Subcutaneous abdominal adipose tissue (tissue), 5 donors: Measurements from ENCODE around the gene PCBP2.
"Not testable (repeated sequence)": the region's sequence is repeated elsewhere in the genome, so short reads cannot be mapped to it uniquely, and the experiment has no call there.

Source experiments
- H3K27ac ChIP-seq: one replicate; pipeline ENCODE4 v1.7.0; 2013; ENCODE audit warnings: low read depth, mild to moderate bottlenecking, inconsistent platforms, low read length, moderate library complexity
- H3K27me3 ChIP-seq, 5 donors: one replicate each; pipeline ENCODE4 v1.7.0; 2013; ENCODE audit warnings: low read length in 5 of 5, inconsistent platforms in 1 of 5; ENCODE audit not compliant: control insufficient read depth in 5 of 5, insufficient read depth in 4 of 5
- H3K36me3 ChIP-seq, 5 donors: one replicate each; pipeline ENCODE4 v1.7.0; 2013; ENCODE audit warnings: low read length in 5 of 5; ENCODE audit not compliant: control insufficient read depth in 5 of 5, insufficient read depth in 5 of 5
- H3K4me1 ChIP-seq, 5 donors: one replicate each; pipeline ENCODE4 v1.7.0; 2013; ENCODE audit warnings: low read length in 5 of 5, mild to moderate bottlenecking in 3 of 5, moderate library complexity in 1 of 5; ENCODE audit not compliant: control insufficient read depth in 5 of 5, insufficient read depth in 5 of 5
- H3K4me3 ChIP-seq, 5 donors: one replicate each; pipeline ENCODE4 v1.7.0; 2013; ENCODE audit warnings: low read length in 5 of 5, low read depth in 1 of 5
- H3K9ac ChIP-seq, 5 donors: one replicate each; pipeline ENCODE4 v1.7.0; 2013; ENCODE audit warnings: low read length in 5 of 5, mild to moderate bottlenecking in 4 of 5, moderate library complexity in 3 of 5
- H3K9me3 ChIP-seq, 5 donors: one replicate each; pipeline ENCODE4 v1.7.0; 2013; ENCODE audit warnings: low read length in 5 of 5; ENCODE audit not compliant: control insufficient read depth in 5 of 5
- donor health status: healthy.
- donor health status: healthy.
- donor health status: healthy.
- donor health status: healthy.
- donor health status: healthy.

PCBP2 gene

DNA sequence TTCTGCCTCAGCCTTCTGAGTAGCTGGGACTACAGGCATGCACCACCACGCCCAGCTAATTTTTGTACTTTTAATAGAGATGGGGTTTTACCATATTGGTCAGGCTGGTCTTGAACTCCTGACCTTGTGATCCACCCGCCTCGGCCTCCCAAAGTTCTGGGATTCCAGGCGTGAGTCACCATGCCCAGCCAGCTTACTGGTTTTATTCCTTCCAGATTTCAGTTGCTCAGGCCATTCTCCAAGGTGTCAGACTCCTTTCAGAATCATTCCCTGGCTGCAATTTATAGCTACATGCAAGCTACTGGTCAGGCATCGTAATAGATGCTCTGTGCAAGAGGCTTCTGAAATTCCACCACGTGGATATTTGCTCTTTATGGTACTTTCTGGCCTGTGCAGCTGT is 29.6 kb downstream of the PCBP2 start:
- not testable (repeated sequence) for H3K4me3 ChIP-seq, H3K27me3 ChIP-seq, H3K9me3 ChIP-seq, H3K9ac ChIP-seq, H3K4me1 ChIP-seq, H3K27ac ChIP-seq
- peaks cover 22 to 93% (median 85%) of the 10 kb centered on the region in 5 donors for H3K36me3 ChIP-seq

DNA sequence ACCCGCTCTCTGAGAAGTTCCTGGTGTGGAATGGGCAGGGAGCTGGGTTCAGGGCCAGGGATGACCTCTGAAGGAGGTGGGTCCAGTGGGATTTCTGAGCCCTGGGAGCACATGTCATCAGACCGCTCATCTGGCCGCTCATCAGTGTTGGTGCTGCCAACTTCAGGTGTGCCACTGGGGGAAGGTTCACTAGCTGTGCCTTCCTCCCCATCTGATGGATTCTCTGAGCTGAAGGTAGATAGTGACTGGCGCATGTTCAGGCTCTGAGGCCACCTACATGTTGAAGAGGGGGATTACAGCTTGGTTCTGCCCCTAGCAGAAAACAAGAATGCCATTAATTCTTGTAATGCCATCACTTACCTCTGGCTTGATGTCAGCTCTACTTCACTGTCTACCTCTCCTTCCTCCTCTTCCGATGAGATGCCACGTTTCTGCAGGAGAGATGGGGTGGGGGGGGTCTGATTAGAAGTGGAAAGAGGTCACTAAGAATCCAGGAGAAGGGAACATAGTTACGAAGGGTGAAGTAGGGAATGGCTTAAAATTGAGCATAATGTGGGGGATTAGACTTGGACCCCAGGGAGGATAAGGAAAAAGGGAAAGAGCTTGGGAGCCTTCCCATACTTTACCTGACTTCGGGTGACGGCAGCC is 30.2 kb downstream of the PCBP2 start:
- Histone ChIP-seq H3K4me3 (no peak overlapping the region), H3K9ac (no peak overlapping the region), H3K9me3 (no peaks in the 10 kb centered on the region), H3K4me1 (no peaks in the 10 kb centered on the region), H3K27me3 (no peaks in the 10 kb centered on the region), H3K36me3 (peaks cover 19 to 93% (median 84%) of the 10 kb centered on the region in 5 donors), H3K27ac (no peak overlapping the region)

DNA sequence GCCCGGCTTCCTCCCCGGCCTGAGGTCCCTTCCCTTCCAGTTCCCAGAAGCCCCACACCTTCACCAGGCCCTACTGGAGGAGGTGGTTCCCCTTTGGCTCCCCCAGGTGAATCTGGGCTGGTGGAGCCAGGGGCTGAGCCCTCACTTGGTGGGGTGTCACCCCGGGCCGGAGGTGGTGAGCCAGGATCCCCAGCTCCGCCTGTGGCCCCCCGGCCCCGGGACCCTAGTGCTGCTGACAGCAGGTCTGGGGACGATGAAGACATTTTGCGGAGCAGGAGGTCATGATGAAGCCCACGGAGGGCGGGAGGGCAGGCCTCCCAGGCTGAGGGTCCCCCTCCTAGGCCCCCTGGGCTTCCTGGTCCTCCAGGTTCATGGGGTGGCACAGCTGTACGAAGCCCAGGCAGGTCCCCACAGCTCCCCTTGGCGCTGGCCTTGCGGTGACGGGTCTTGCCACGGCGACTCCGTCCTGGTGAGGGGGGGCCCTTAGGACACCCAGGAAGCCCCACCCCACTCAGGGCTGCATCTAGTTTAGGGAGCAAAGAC is 30.8 kb downstream of the PCBP2 start:
- Histone ChIP-seq H3K27ac (no peak overlapping the region), H3K36me3 (peaks cover 17 to 95% (median 85%) of the 10 kb centered on the region in 5 donors), H3K9ac (no peak overlapping the region), H3K9me3 (no peaks in the 10 kb centered on the region), H3K27me3 (no peaks in the 10 kb centered on the region), H3K4me1 (no peaks in the 10 kb centered on the region), H3K4me3 (no peak overlapping the region)

DNA sequence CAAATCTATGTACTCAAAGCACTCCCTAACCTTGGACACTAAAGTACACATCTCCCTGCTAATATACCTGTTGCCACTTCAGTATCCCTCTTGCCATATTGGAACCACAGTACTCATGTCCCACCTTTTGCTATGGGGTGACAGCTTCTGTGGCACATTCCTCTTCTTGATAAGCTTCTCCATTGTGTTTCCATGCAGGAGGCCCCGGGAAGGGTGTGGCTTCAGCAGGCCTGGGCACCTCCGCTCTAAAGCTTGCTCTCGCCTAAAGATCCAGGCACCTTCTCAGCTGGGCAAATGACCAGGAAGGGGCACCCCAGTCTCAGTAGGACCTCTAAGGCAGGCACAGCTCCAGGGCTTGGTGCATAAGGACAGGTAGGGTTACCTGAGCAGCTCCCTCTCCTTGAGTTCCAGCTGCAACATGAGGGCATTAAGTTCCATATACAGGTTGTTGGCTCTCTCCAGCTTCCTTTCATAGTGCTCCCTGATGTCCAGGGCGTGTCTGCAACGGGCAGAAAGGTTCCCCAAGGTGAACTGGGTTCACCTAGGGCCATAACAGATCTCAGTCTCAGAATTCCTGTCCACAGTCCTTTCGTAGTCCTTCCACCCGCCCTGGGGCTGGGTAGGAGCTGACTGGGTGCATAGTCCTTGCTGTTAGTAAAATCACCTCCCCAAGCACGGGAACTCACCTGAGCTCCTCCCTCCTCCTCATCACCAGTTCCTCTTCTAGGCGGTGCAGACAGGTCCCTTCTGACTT is 31.5 kb downstream of the PCBP2 start:
- Histone ChIP-seq H3K27ac (no peak overlapping the region), H3K4me3 (no peak overlapping the region), H3K9ac (no peak overlapping the region), H3K9me3 (no peaks in the 10 kb centered on the region), H3K4me1 (no peaks in the 10 kb centered on the region), H3K27me3 (no peaks in the 10 kb centered on the region), H3K36me3 (peaks cover 14 to 92% (median 81%) of the 10 kb centered on the region in 5 donors)

DNA sequence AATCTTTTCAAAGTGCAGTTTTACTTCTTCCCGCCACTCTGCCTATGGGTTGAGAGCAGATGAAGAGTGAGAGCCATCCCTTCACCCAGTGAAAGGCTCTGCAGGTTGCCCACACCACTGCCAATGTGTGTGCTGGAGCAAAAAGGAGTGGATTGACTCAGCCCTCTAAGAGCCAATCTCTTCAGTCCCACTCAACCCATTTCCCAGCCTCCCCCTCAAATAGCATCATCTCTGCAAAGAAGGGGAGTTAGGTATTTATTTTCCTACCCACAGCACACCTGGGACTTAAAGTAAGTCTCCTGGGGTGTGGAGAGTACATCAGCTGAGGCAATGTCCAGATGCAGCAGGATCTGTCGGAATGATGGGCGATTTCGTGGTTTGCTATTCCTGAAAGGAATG is 32.1 kb downstream of the PCBP2 start:
- Histone ChIP-seq H3K27me3 (no peaks in the 10 kb centered on the region), H3K36me3 (peaks cover 11 to 86% (median 75%) of the 10 kb centered on the region in 5 donors), H3K4me3 (no peak overlapping the region), H3K27ac (no peak overlapping the region), H3K9me3 (no peaks in the 10 kb centered on the region), H3K9ac (no peak overlapping the region), H3K4me1 (no peaks in the 10 kb centered on the region)

DNA sequence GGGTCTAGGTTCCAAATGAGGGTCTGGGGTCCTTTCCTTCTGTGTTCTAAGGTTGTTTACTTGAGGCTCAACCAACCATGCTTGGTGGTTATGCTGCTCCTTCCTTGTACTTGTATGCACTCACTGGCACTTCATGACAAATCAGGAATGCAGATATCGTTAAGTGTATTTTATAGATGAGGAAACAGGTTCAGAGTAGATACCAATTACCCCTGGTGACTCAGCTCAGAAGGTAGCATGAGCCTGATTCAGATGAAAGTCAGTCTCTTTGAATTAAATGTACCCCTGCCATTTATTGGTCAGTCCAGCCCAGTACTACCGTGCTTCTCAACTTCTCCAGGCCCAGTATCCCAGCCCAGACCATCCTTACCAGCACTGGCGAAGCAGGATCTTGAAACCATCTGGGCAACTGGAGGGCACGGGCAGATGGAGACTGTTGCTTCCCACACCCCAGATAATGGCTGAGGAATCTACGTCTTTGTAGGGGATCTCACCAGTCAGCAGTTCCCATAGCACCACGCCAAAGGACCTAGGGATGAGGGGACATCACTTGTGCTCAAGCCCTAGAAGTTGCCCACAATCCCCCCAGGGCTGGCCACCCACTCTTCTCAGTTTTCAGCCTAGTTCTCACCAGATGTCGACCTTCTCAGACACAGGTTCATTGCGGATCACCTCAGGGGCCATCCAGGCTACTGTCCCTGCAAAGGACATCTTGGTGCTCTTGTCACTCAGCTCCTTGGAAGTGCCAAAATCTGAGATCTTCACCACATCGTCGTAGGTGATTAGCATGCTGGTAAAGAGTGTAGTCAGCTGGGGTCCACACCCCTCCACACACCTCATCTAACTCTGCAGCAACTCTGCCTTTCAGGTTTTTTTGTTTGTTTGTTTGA is 33.0 kb downstream of the PCBP2 start:
- Histone ChIP-seq H3K27ac (no peak overlapping the region), H3K9ac (no peak overlapping the region), H3K27me3 (no peaks in the 10 kb centered on the region), H3K36me3 (peaks cover 4 to 77% (median 67%) of the 10 kb centered on the region in 5 donors), H3K9me3 (no peaks in the 10 kb centered on the region), H3K4me1 (no peaks in the 10 kb centered on the region), H3K4me3 (no peak overlapping the region)

DNA sequence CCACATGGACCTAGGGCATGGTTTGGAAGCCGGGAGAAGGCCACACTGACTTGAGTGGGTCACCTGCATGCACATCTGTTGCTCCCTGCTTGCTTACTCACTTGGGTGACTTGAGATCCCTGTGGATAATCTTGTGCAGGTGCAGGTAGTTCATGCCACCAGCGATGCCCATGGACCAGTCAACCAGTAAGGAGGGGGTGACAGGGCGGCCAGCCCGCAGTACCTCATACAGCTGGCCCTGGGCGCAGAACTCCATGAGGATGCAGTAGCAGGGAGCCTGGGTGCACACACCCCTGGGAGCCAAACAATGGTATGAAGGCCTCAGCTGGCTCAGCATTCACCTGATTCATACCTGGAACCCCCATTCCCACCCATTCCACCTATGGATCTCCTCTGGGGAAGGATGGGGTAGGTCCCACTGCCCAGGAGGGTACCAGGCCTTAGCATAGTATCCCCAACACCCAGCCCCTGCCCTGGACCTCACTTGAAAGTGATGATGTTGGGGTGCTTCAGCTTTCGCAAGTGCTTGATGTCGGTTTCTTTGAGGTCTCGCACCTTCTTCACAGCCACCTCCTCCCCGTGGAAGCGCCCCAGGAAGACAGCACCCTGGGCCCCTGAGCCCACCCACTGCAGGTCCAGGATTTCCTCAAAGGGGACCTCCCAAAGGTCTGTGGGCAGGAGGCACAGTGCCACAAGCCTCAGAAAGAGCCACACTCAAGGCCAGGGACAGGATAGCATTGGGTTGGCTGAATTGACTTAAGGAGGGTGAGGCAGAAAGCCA is 34.2 kb downstream of the PCBP2 start:
- Histone ChIP-seq H3K4me3 (no peak overlapping the region), H3K4me1 (no peaks in the 10 kb centered on the region), H3K27ac (no peak overlapping the region), H3K36me3 (peaks cover 0 to 68% (median 58%) of the 10 kb centered on the region in 5 donors), H3K27me3 (no peaks in the 10 kb centered on the region), H3K9me3 (no peaks in the 10 kb centered on the region), H3K9ac (no peak overlapping the region)

DNA sequence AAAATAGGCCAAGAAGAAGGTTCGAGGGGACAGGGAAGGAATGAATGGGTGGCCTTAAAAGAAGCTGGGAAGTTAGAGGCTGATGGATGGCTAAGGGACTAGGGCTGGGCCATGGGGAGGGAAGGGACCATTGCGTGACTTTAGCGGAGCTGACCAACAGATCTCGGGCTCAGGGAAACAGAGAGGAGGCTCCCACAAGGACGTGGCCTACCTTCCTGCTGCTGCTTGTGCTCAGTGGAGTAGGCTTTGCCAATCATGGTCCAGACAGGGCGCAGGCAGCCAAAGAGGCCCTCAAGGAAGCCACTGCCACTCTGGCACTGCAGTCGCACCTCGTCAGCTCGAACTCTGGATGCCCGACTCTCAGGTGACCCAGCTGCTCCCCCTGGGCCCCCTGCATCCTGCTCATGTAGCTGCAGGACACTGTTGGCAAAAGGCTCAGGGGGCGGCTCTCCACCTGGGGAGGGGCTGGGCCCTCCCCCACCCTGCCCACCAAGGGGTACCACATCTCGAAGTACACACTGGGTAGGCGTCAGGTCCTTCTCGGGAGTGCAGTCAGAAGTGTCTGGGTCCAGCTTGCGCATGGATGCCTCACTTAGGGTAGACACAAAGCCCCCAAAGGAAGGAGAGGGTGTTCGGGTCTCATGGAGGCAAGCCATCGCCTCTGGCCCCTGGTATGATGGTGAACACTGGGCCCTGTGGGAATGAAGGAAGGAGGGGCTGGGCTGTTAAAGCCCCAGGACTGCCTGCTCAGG is 35.0 kb downstream of the PCBP2 start:
- H3K4me3 ChIP-seq, result no peak overlapping the region

More for the DNA sequence above, 35.0 kb downstream of the PCBP2 start:
- H3K27me3 ChIP-seq, result no peaks in the 10 kb centered on the region
- no peaks in the 10 kb centered on the region for H3K9me3 ChIP-seq
- peaks cover 0 to 1% (median under 1%) of the 10 kb centered on the region in 5 donors for H3K4me1 ChIP-seq
- H3K9ac ChIP-seq, result no peak overlapping the region
- no peak overlapping the region for H3K27ac ChIP-seq
- peaks cover 0 to 61% (median 53%) of the 10 kb centered on the region in 5 donors for H3K36me3 ChIP-seq
